Head of caudate nucleus (tissue), 42 donors: ENCODE data around the gene MUSTN1.

Experiments
- DNase-seq, 42 donors: peaks; one replicate each; pipeline versions ENCODE4 v3.0.0 to v3.0.0-alpha.2; 2020 to 2021; ENCODE audit warnings: mixed read lengths in 7 of 42
- intact Hi-C: fragments of 100-400 bp; cut with DNase I; formaldehyde crosslinking; loops from one replicate; pipeline ENCODE4 v1.15.0; 2022

MUSTN1 gene

GRCh38 chr3:52834871-52835501 lies at the start of gene MUSTN1:
TSS of gene MUSTN1 (minus strand) at chr3:52835019. CDS start at chr3:52834948, 71 bp downstream.
- intact Hi-C loops: no loop called here

GRCh38 chr3:52882377-52882776 lies 47.6 kb upstream of the MUSTN1 start:
- intact Hi-C loops: no loop called here
- DNase-seq: peak in 1 of 42 donors; percentile 13

More at GRCh38 chr3:52834871-52835501, at the start of gene MUSTN1:
- DNase-seq: no peak

- intact Hi-C loops: no loop called here
- peak in 1 of 42 donors; percentile 13 for DNase-seq
Observed at GRCh38 chr3:52881871-52882270, 47.1 kb upstream of the MUSTN1 start.

- intact Hi-C loops: no loop called here
- no peak for DNase-seq
Observed at GRCh38 chr3:52880474-52880873, 45.7 kb upstream of the MUSTN1 start.

- no peak for DNase-seq
- intact Hi-C loops: no loop called here
Observed at GRCh38 chr3:52880047-52880446, 45.2 kb upstream of the MUSTN1 start.

GRCh38 chr3:52879581-52879980 lies 44.8 kb upstream of the MUSTN1 start:
- intact Hi-C loops: no loop called here
- DNase-seq: no peak

GRCh38 chr3:52879090-52879489 lies 44.3 kb upstream of the MUSTN1 start:
- intact Hi-C loops: no loop called here
- no peak for DNase-seq

GRCh38 chr3:52877085-52877484 lies 42.3 kb upstream of the MUSTN1 start:
- peak in 1 of 42 donors; percentile 1 for DNase-seq
- intact Hi-C loops: no loop called here

- intact Hi-C loops: no loop called here
Observed at GRCh38 chr3:52874864-52875587, 40.2 kb upstream of the MUSTN1 start.

GRCh38 chr3:52874160-52874701 lies 39.4 kb upstream of the MUSTN1 start:
- DNase-seq: no peak
- intact Hi-C loops: no loop called here

More at GRCh38 chr3:52874864-52875587, 40.2 kb upstream of the MUSTN1 start:
- DNase-seq: no peak

GRCh38 chr3:52873433-52874159 lies 38.8 kb upstream of the MUSTN1 start:
- DNase-seq: no peak
- intact Hi-C loops: no loop called here

- DNase-seq: no peak
- intact Hi-C loops: no loop called here
Observed at GRCh38 chr3:52872245-52872644, 37.4 kb upstream of the MUSTN1 start.

- DNase-seq: no peak
- intact Hi-C loops: no loop called here
Observed at GRCh38 chr3:52871761-52872160, 36.9 kb upstream of the MUSTN1 start.

GRCh38 chr3:52870471-52870870 lies 35.7 kb upstream of the MUSTN1 start:
- intact Hi-C loops: no loop called here
- no peak for DNase-seq

GRCh38 chr3:52866427-52866826 lies 31.6 kb upstream of the MUSTN1 start:
- intact Hi-C loops: no loop called here

GRCh38 chr3:52865994-52866393 lies 31.2 kb upstream of the MUSTN1 start:
- no peak for DNase-seq
- intact Hi-C loops: no loop called here

More at GRCh38 chr3:52866427-52866826, 31.6 kb upstream of the MUSTN1 start:
- no peak for DNase-seq

GRCh38 chr3:52860424-52860768 lies 25.6 kb upstream of the MUSTN1 start:
- no peak for DNase-seq
- intact Hi-C loops: no loop called here

GRCh38 chr3:52859686-52860423 lies 25.0 kb upstream of the MUSTN1 start:
- intact Hi-C loops: no loop called here
- no peak for DNase-seq

GRCh38 chr3:52857864-52858263 lies 23.0 kb upstream of the MUSTN1 start:
- intact Hi-C loops: no loop called here
- no peak for DNase-seq
